Suppressor macrophage treated with lipopolysaccharide for 1 hour (primary cell): ENCODE results near the gene LRRC51.

ENCODE experiments used
- DNase-seq, 3 donors: peaks; one replicate each; pipeline ENCODE4 v3.0.0-alpha.2; 2020 to 2022

LRRC51 gene

GRCh38 chr11:72111300-72112142 is 30.9 kb downstream of the LRRC51 start:
- DNase-seq, result no peak

- DNase-seq, result peak; percentile 98 to 100 (median 100)
Observed at GRCh38 chr11:72112143-72112977, 31.7 kb downstream of the LRRC51 start, which contains the start of gene ANAPC15. Gene ANAPC15, minus strand, starts transcription at chr11:72112695. Its CDS starts 1,419 bp downstream, at chr11:72111276.

GRCh38 chr11:72112978-72113808 is 32.5 kb downstream of the LRRC51 start:
- no peak for DNase-seq

GRCh38 chr11:72114570-72114969 is 33.9 kb downstream of the LRRC51 start:
- no peak for DNase-seq

- peak in 1 of 3 donors; percentile 24 for DNase-seq
Observed at GRCh38 chr11:72116019-72116755, 35.5 kb downstream of the LRRC51 start.

GRCh38 chr11:72119198-72119597 is 38.5 kb downstream of the LRRC51 start:
- DNase-seq, result no peak

- DNase-seq, result no peak
Observed at GRCh38 chr11:72120930-72121329, 40.3 kb downstream of the LRRC51 start.

- no peak for DNase-seq
Observed at GRCh38 chr11:72122607-72123006, 42.0 kb downstream of the LRRC51 start.

GRCh38 chr11:72123117-72123653 is 42.5 kb downstream of the LRRC51 start:
- no peak for DNase-seq

GRCh38 chr11:72124046-72124445 is 43.4 kb downstream of the LRRC51 start:
- no peak for DNase-seq

- DNase-seq, result no peak
Observed at GRCh38 chr11:72125956-72126355, 45.3 kb downstream of the LRRC51 start.

GRCh38 chr11:72127923-72128322 is 47.3 kb downstream of the LRRC51 start:
- no peak for DNase-seq

- DNase-seq, result no peak
Observed at GRCh38 chr11:72129381-72129780, 48.7 kb downstream of the LRRC51 start.

- peak; percentile 25 to 73 (median 70) for DNase-seq
Observed at GRCh38 chr11:72132646-72133045, 52.0 kb downstream of the LRRC51 start.

- DNase-seq, result peak in 1 of 3 donors; percentile 18
Observed at GRCh38 chr11:72135473-72135872, 54.8 kb downstream of the LRRC51 start, which contains the start of gene FOLR3. Gene FOLR3, plus strand, starts transcription at chr11:72135725. Its CDS starts 228 bp downstream, at chr11:72135953.

GRCh38 chr11:72135891-72136683 is 55.4 kb downstream of the LRRC51 start:
- DNase-seq, result peak in 1 of 3 donors; percentile 18

GRCh38 chr11:72136684-72137262 is 56.1 kb downstream of the LRRC51 start:
- DNase-seq, result peak in 1 of 3 donors; percentile 24

- DNase-seq, result no peak
Observed at GRCh38 chr11:72138821-72139390, 58.3 kb downstream of the LRRC51 start.

- DNase-seq, result no peak
Observed at GRCh38 chr11:72139500-72139899, 58.9 kb downstream of the LRRC51 start.

GRCh38 chr11:72140661-72141060 is 60.0 kb downstream of the LRRC51 start:
- DNase-seq, result no peak
